H1 (cell line): ENCODE results near the gene NPC1L1. TPM values are rescaled to one million over a fixed set of nuclear protein-coding genes. Genes with fewer than 3 reads are reported as not detected.

Experiments
- CTCF ChIA-PET: fragments of 300-600 bp; sonication (Branson Sonifier 250); formaldehyde crosslinking; loops from one replicate; lab custom pipeline; 2021; ENCODE audit not compliant: partially characterized antibody; lab: Charles Lee
- POLR2A ChIA-PET: fragments of 300-600 bp; sonication (Branson Sonifier 250); formaldehyde crosslinking; loops from one replicate; lab custom pipeline; 2021; ENCODE audit warnings: inconsistent platforms; ENCODE audit not compliant: partially characterized antibody; lab: Charles Lee
- DNase-seq, 2 experiments: peaks; one replicate each; pipeline versions ENCODE4 v3.0.0 to v3.0.0-alpha.2; 2010 to 2022; ENCODE audit warnings: low spot score in 2 of 2, low read depth in 1 of 2, mixed read lengths in 1 of 2
- FAIRE-seq: peaks from 2 replicates; lab custom pipeline; 2011; peaks lifted over from hg19 to GRCh38; lab: Jason Lieb, UNC
- H2AFZ ChIP-seq: 2 replicates; pipeline ENCODE4 v1.8.1; 2012; ENCODE audit warnings: low read length, inconsistent platforms
- H2AK5ac ChIP-seq: 2 replicates; pipeline ENCODE4 v1.6.1; 2013; ENCODE audit warnings: low read depth, low read length
- H2BK120ac ChIP-seq: replicated peaks from 2 replicates; pipeline ENCODE3; 2013; ENCODE audit warnings: low read depth, low read length, inconsistent platforms
- H2BK12ac ChIP-seq: 2 replicates; pipeline ENCODE4 v1.6.1; 2013; ENCODE audit warnings: low read depth, low read length
- H2BK15ac ChIP-seq: 2 replicates; pipeline ENCODE4 v1.6.1; 2013; ENCODE audit warnings: low read length
- H2BK20ac ChIP-seq: 2 replicates; pipeline ENCODE4 v1.6.1; 2013; ENCODE audit warnings: low read length
- H2BK5ac ChIP-seq: 2 replicates; pipeline ENCODE4 v1.6.1; 2013; ENCODE audit warnings: low read depth, low read length
- H3K14ac ChIP-seq: 2 replicates; pipeline ENCODE4 v1.6.1; 2013; ENCODE audit warnings: inconsistent platforms; ENCODE audit not compliant: insufficient read length
- H3K18ac ChIP-seq: 2 replicates; pipeline ENCODE4 v1.6.1; 2013; ENCODE audit warnings: low read length; ENCODE audit errors: extremely low read depth
- H3K23ac ChIP-seq: 2 replicates; pipeline ENCODE4 v1.6.1; 2013; ENCODE audit warnings: inconsistent platforms; ENCODE audit not compliant: insufficient read length
- H3K23me2 ChIP-seq: 2 replicates; pipeline ENCODE4 v1.6.1; 2013; ENCODE audit warnings: low read depth, low read length
- H3K27ac ChIP-seq: 2 replicates; pipeline ENCODE4 v1.6.1; 2011; ENCODE audit warnings: low read depth, low read length, inconsistent platforms
- H3K27me3 ChIP-seq, 4 experiments: replicated peaks in 1 of 4; 1 replicate in 1 of 4; 2 replicates in 3 of 4; pipeline versions ENCODE4 v1.6.1 to v1.8.1; 2011 to 2013; ENCODE audit warnings: low read length in 3 of 4, mild to moderate bottlenecking in 3 of 4, inconsistent platforms in 2 of 4, mixed read lengths in 2 of 4, moderate library complexity in 1 of 4; ENCODE audit not compliant: control insufficient read depth in 3 of 4, insufficient read depth in 3 of 4; ENCODE audit errors: extremely low read depth in 1 of 4
- H3K36me3 ChIP-seq, 4 experiments: 2 replicates each; pipeline versions ENCODE4 v1.6.1 to v1.8.1; 2011 to 2013; ENCODE audit warnings: mild to moderate bottlenecking in 4 of 4, low read length in 3 of 4, moderate library complexity in 2 of 4, control low read depth in 1 of 4, inconsistent platforms in 1 of 4; ENCODE audit not compliant: insufficient read depth in 4 of 4, control insufficient read depth in 2 of 4
- H3K4ac ChIP-seq: replicated peaks from 2 replicates; pipeline ENCODE3; 2013; ENCODE audit warnings: low read length, low read depth, mixed read lengths, inconsistent platforms; ENCODE audit not compliant: insufficient read length
- H3K4me1 ChIP-seq, 4 experiments: replicated peaks in 1 of 4; 1 replicate in 1 of 4; 2 replicates in 3 of 4; pipeline versions ENCODE4 v1.6.1 to v1.8.1; 2011 to 2013; ENCODE audit warnings: low read length in 3 of 4, inconsistent platforms in 2 of 4, mixed read lengths in 1 of 4; ENCODE audit not compliant: insufficient read depth in 4 of 4, control insufficient read depth in 3 of 4
- H3K4me2 ChIP-seq, 2 experiments: 2 replicates each; pipeline versions ENCODE4 v1.6.1 to v1.8.1; 2011 to 2013; ENCODE audit warnings: low read depth in 2 of 2, low read length in 2 of 2, control low read depth in 1 of 2, inconsistent platforms in 1 of 2, mild to moderate bottlenecking in 1 of 2; ENCODE audit not compliant: insufficient read depth in 1 of 2
- H3K4me3 ChIP-seq, 4 experiments: fragments of 200-600, 300-600 bp in 1 of 4; sonication (generic), shearing (Covaris generic), sonication (Bioruptor Twin) in 1 of 4; 2 replicates each; pipeline versions ENCODE4 v1.5.1 to v1.8.1; 2011 to 2016; ENCODE audit warnings: low read length in 4 of 4, low read depth in 3 of 4, control low read depth in 2 of 4, inconsistent platforms in 2 of 4, mild to moderate bottlenecking in 2 of 4, mixed read lengths in 1 of 4, moderate library complexity in 1 of 4; ENCODE audit not compliant: insufficient read depth in 2 of 4; ENCODE audit errors: extremely low read depth in 1 of 4
- H3K56ac ChIP-seq: replicated peaks from 2 replicates; pipeline ENCODE3; 2013; ENCODE audit warnings: low read depth, mild to moderate bottlenecking, mixed read lengths, low read length, inconsistent platforms; ENCODE audit not compliant: insufficient read length
- H3K79me1 ChIP-seq: 2 replicates; pipeline ENCODE4 v1.6.1; 2013; ENCODE audit warnings: low read depth, low read length, control low read depth
- H3K79me2 ChIP-seq, 2 experiments: 2 replicates each; pipeline versions ENCODE4 v1.6.1 to v1.8.1; 2012 to 2013; ENCODE audit warnings: low read length in 2 of 2, mild to moderate bottlenecking in 2 of 2, inconsistent platforms in 1 of 2; ENCODE audit not compliant: insufficient read depth in 2 of 2, control insufficient read depth in 1 of 2
- H3K9ac ChIP-seq, 4 experiments: replicated peaks in 1 of 4; 1 replicate in 1 of 4; 2 replicates in 3 of 4; pipeline versions ENCODE4 v1.6.1 to v1.8.1; 2011 to 2013; ENCODE audit warnings: low read depth in 3 of 4, low read length in 3 of 4, control low read depth in 2 of 4, mild to moderate bottlenecking in 2 of 4, moderate library complexity in 2 of 4, inconsistent platforms in 1 of 4; ENCODE audit errors: extremely low read depth in 1 of 4
- H3K9me3 ChIP-seq, 2 experiments: 2 replicates each; pipeline versions ENCODE4 v1.6.1 to v1.8.1; 2012 to 2013; ENCODE audit warnings: mild to moderate bottlenecking in 2 of 2, moderate library complexity in 2 of 2, control low read depth in 1 of 2, inconsistent platforms in 1 of 2, low read depth in 1 of 2, low read length in 1 of 2, mixed read lengths in 1 of 2; ENCODE audit not compliant: insufficient read depth in 2 of 2
- H4K20me1 ChIP-seq, 2 experiments: replicated peaks in 1 of 2; 2 replicates each; pipeline versions ENCODE3 to v1.8.1; 2011 to 2013; ENCODE audit warnings: inconsistent platforms in 2 of 2, low read length in 2 of 2, mild to moderate bottlenecking in 1 of 2; ENCODE audit not compliant: insufficient read depth in 2 of 2, control insufficient read depth in 1 of 2
- H4K5ac ChIP-seq: 2 replicates; pipeline ENCODE4 v1.6.1; 2013; ENCODE audit warnings: low read length, low read depth, mixed read lengths, inconsistent platforms; ENCODE audit not compliant: insufficient read length
- H4K8ac ChIP-seq: 2 replicates; pipeline ENCODE4 v1.8.0; 2013; ENCODE audit warnings: mild to moderate bottlenecking, moderate library complexity, low read length, inconsistent platforms; ENCODE audit not compliant: insufficient read depth; ENCODE audit errors: extremely low read depth
- H4K91ac ChIP-seq: replicated peaks from 2 replicates; pipeline ENCODE3; 2013; ENCODE audit warnings: low read length, mixed read lengths, inconsistent platforms; ENCODE audit not compliant: insufficient read length
- ATF3 ChIP-seq: IDR thresholded peaks from 2 replicates; pipeline ENCODE4 v1.6.1; 2011; ENCODE audit warnings: low read depth, mild to moderate bottlenecking, low read length; ENCODE audit not compliant: insufficient read depth
- CBX8 ChIP-seq: fragments of 300-800, 300-1000 bp; sonication (generic); IDR thresholded peaks from 2 replicates; pipeline ENCODE4 v1.7.1; 2016; ENCODE audit warnings: low read depth, low read length, borderline replicate concordance
- CREB1 ChIP-seq: IDR thresholded peaks from 2 replicates; pipeline ENCODE4 v1.6.1; 2012; ENCODE audit warnings: inconsistent platforms
- CTBP2 ChIP-seq: IDR thresholded peaks from 2 replicates; pipeline ENCODE4 v1.7.0; 2011; ENCODE audit warnings: borderline replicate concordance, mild to moderate bottlenecking, moderate library complexity, mixed read lengths, low read length; ENCODE audit not compliant: insufficient read depth, insufficient read length
- NANOG ChIP-seq: IDR thresholded peaks from 2 replicates; pipeline ENCODE4 v1.6.1; 2011; ENCODE audit warnings: low read length, low read depth, mild to moderate bottlenecking, inconsistent platforms; ENCODE audit not compliant: insufficient read depth, poor library complexity, severe bottlenecking
- POU5F1 ChIP-seq: IDR thresholded peaks from 2 replicates; pipeline ENCODE4 v1.6.1; 2011; ENCODE audit warnings: low read depth, mild to moderate bottlenecking, low read length, moderate library complexity
- RAD21 ChIP-seq, 2 experiments: IDR thresholded peaks in 1 of 2; conservative IDR thresholded peaks in 1 of 2; 2 replicates each; pipeline ENCODE4 v1.6.1; 2011; ENCODE audit warnings: low read depth in 2 of 2, low read length in 2 of 2, improper control_type of control experiment in 1 of 2, inconsistent platforms in 1 of 2, mild to moderate bottlenecking in 1 of 2, moderate library complexity in 1 of 2
- RFX5 ChIP-seq: IDR thresholded peaks from 2 replicates; pipeline ENCODE4 v1.6.1; 2011; ENCODE audit warnings: low read depth, low read length, improper control_type of control experiment, borderline replicate concordance
- SIN3A ChIP-seq, 2 experiments: IDR thresholded peaks in 1 of 2; conservative IDR thresholded peaks in 1 of 2; 2 replicates each; pipeline ENCODE4 v1.6.1; 2011 to 2012; ENCODE audit warnings: low read length in 2 of 2, improper control_type of control experiment in 1 of 2, low read depth in 1 of 2, mild to moderate bottlenecking in 1 of 2
- SUZ12 ChIP-seq: fragments of 200-600 bp; sonication (generic); IDR thresholded peaks from 2 replicates; pipeline ENCODE4 v1.6.1; 2012; ENCODE audit warnings: mild to moderate bottlenecking, inconsistent platforms, low read length, moderate library complexity, mixed read lengths
- TCF12 ChIP-seq: IDR thresholded peaks from 2 replicates; pipeline ENCODE4 v1.6.1; 2011; ENCODE audit warnings: low read depth, mild to moderate bottlenecking, low read length
- WGBS, 2 experiments: shearing (Covaris generic) in 1 of 2; methylation state at CpG; one replicate each; pipeline versions ENCODE4 v1.1.6 to v1.1.7; 2013 to 2015; ENCODE audit warnings: low lambda C conversion rate in 2 of 2, mixed read lengths in 2 of 2, inconsistent platforms in 1 of 2, low coverage in 1 of 2, missing lambda C conversion rate in 1 of 2; ENCODE audit not compliant: insufficient replicate concordance in 2 of 2, insufficient coverage in 1 of 2, insufficient read length in 1 of 2; ENCODE audit errors: extremely low coverage in 1 of 2, missing lambda C conversion rate in 1 of 2; 5-methylcytosine and 5-hydroxymethylcytosine counted together
- polyA plus RNA-seq, 7 experiments: library from polyadenylated mRNA; depleted of rRNA in 3 of 7; stranded (reverse) in 5 of 7; unstranded in 2 of 7; fragments of >200 nt in 5 of 7; fragments of 200-250 nt in 2 of 7; gene quantifications; 1 replicate in 5 of 7; 2 replicates in 1 of 7; 4 replicates in 1 of 7; pipeline versions ENCODE4 v1.2.1 to v1.2.3, GENCODE V29; 2011 to 2013; ENCODE audit warnings: missing spikeins in 2 of 7, mixed read lengths in 2 of 7
- total RNA-seq: library from RNA; stranded (reverse); fragmentation: NEBNext Ultra II Directional; extraction: Animal tissue kit (Norgen Biotek cat#: 25700); gene quantifications from 2 replicates; pipeline ENCODE4 v1.2.1, GENCODE V29; 2021

The NPC1L1 gene
- total and polyA plus RNA-seq, 2 of the 8 experiments (the other 6 are each of a cell fraction or from before 2014, with no cell fraction given) = 0.06 to 0.21 TPM

DNA sequence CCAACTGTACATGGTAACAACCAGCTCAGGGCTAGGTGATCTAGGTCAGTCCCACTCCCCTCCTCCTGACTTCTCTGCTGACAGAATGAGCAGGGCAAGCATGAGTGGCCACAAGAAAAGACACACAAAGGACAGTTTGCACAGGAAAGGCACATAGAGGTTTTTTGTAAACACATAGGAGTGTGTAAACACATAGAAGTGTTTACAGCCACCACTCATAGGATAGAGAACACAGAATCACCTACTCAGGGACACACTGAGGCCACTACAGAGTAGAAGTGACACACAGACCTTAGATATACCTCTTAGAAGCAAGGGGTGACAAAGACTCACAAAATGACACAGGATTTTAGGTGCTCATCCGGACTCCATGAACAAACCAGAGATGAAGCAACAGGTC, 69.7 kb downstream of the NPC1L1 start:
- H3K9ac ChIP-seq = no peak overlapping the region
- WGBS, 2 experiments = 69% methylated on average over 1 of the region's 1 CpG; no CpG with 5 or more reads in 1 of the 2 experiments
- H3K27me3 ChIP-seq = no peaks in the 10 kb centered on the region
- H3K14ac ChIP-seq = no peak overlapping the region
- H3K79me1 ChIP-seq = peaks cover 9% of the 10 kb centered on the region; the same call in 1 of the 2 replicates
- no peak overlapping the region for H4K91ac ChIP-seq
- H2BK20ac ChIP-seq = no peak overlapping the region
- H3K4ac ChIP-seq = no peak overlapping the region
- H4K8ac ChIP-seq = no peak overlapping the region
- no peak overlapping the region for H4K5ac ChIP-seq
- no peak overlapping the region for H3K4me3 ChIP-seq
- ChIA-PET CTCF (interaction anchor here (0.6 to 1.4 kb wide), 3 partner anchors 9 to 63 kb away, joined by 3 to 5 read pairs (median 3); no protein-coding TSS in a partner anchor), POLR2A (no interaction called here)
- no peak overlapping the region for H2BK120ac ChIP-seq
- TF ChIP-seq POU5F1 (no peak), RFX5 (no peak), SUZ12 (no peak), CREB1 (no peak), TCF12 (no peak), RAD21 (IDR thresholded peaks at IDR 0.05 in 1 of 2, conservative IDR thresholded peaks at IDR 0.05 in 1 of 2; ENCODE audit: low read depth in 2 of 2, low read length in 2 of 2) (no peak), ATF3 (no peak), CTBP2 (no peak), NANOG (no peak), CBX8 (no peak), SIN3A (conservative IDR thresholded peaks at IDR 0.05 in 1 of 2, IDR thresholded peaks at IDR 0.05 in 1 of 2; ENCODE audit: low read depth in 1 of 2, low read length in 2 of 2) (no peak)
- no peak overlapping the region for H3K23ac ChIP-seq
- no peak overlapping the region for H2AK5ac ChIP-seq
- peaks cover 0 to 62% of the 10 kb centered on the region in 2 experiments; a peak in 2 of 4 replicates for H3K79me2 ChIP-seq
- no peak overlapping the region for H3K56ac ChIP-seq
- no peak overlapping the region for H2BK15ac ChIP-seq
- H4K20me1 ChIP-seq = peaks cover 5 to 12% of the 10 kb centered on the region in 2 experiments
- H3K18ac ChIP-seq = no peak overlapping the region
- H2BK5ac ChIP-seq = no peak overlapping the region
- DNase-seq (no peak), FAIRE-seq (no peak)
- no peaks in the 10 kb centered on the region for H3K9me3 ChIP-seq
- no peak overlapping the region for H2BK12ac ChIP-seq
- no peak overlapping the region for H3K4me2 ChIP-seq
- peaks cover 0 to 29% (median 15%) of the 10 kb centered on the region in 4 experiments; a peak in 7 of 8 replicates for H3K36me3 ChIP-seq
- no peak overlapping the region for H3K27ac ChIP-seq
- H3K4me1 ChIP-seq = no peaks in the 10 kb centered on the region
- H2AFZ ChIP-seq = no peak overlapping the region
- no peaks in the 10 kb centered on the region for H3K23me2 ChIP-seq
